Activated naive CD8-positive, alpha-beta T cell treated with anti-CD3 and anti-CD28 coated beads for 36 hours (primary cell): ENCODE results near the gene CELSR2. TPM values are rescaled to one million over a fixed set of nuclear protein-coding genes. Genes with fewer than 3 reads are reported as not detected.
"Not testable (repeated sequence)": the region's sequence is repeated elsewhere in the genome, so short reads cannot be mapped to it uniquely, and the experiment has no call there.

Experiments
- DNase-seq: peaks from one replicate; pipeline ENCODE4 v3.0.0; 2021
- H3K27ac Mint-ChIP-seq: one replicate; pipeline ENCODE4 v1.8.0; 2022; ENCODE audit warnings: mild to moderate bottlenecking, moderate library complexity, mixed read lengths
- H3K27me3 Mint-ChIP-seq: one replicate; pipeline ENCODE4 v1.8.0; 2022; ENCODE audit warnings: mild to moderate bottlenecking, mixed read lengths
- H3K36me3 Mint-ChIP-seq: one replicate; pipeline ENCODE4 v1.8.0; 2021; ENCODE audit warnings: mild to moderate bottlenecking, mixed read lengths
- H3K4me1 Mint-ChIP-seq: one replicate; pipeline ENCODE4 v1.8.0; 2021; ENCODE audit warnings: mixed read lengths
- H3K4me3 Mint-ChIP-seq: one replicate; pipeline ENCODE4 v1.8.0; 2022; ENCODE audit warnings: mild to moderate bottlenecking, moderate library complexity, mixed read lengths
- H3K9me3 Mint-ChIP-seq: one replicate; pipeline ENCODE4 v1.8.0; 2022; ENCODE audit warnings: mixed read lengths
- total RNA-seq, 2 experiments: library from RNA; stranded (reverse); gene quantifications; one replicate each; pipeline ENCODE4 v1.2.3, GENCODE V29; 2021

The CELSR2 gene
- total RNA-seq, 2 experiments from 2014 or later: 2.6 TPM

GRCh38 chr1:109305991-109306390 is 56.7 kb downstream of the CELSR2 start:
- not testable (repeated sequence) for H3K4me1 Mint-ChIP-seq, H3K27ac Mint-ChIP-seq, H3K27me3 Mint-ChIP-seq, DNase-seq, H3K36me3 Mint-ChIP-seq, H3K9me3 Mint-ChIP-seq, H3K4me3 Mint-ChIP-seq

GRCh38 chr1:109306832-109307273 is 57.5 kb downstream of the CELSR2 start, which contains the start of gene MYBPHL:
Gene MYBPHL (minus strand): TSS chr1:109307011. CDS start chr1:109306991, 20 bp downstream.
- H3K9me3 Mint-ChIP-seq: no peaks in the 10 kb centered on the region
- no peaks in the 10 kb centered on the region for H3K36me3 Mint-ChIP-seq
- H3K4me3 Mint-ChIP-seq: no peak within 1 kb of the TSS
- H3K4me1 Mint-ChIP-seq: no peaks in the 10 kb centered on the region
- DNase-seq: no peak
- H3K27ac Mint-ChIP-seq: no peak within 1 kb of the TSS
- no peaks in the 10 kb centered on the region for H3K27me3 Mint-ChIP-seq

GRCh38 chr1:109307274-109308021 is 58.1 kb downstream of the CELSR2 start:
- Mint-ChIP-seq H3K27ac (no peak overlapping the region), H3K36me3 (no peaks in the 10 kb centered on the region), H3K9me3 (no peaks in the 10 kb centered on the region), H3K4me3 (no peak overlapping the region), H3K4me1 (no peaks in the 10 kb centered on the region), H3K27me3 (no peaks in the 10 kb centered on the region)
- DNase-seq: no peak

GRCh38 chr1:109309347-109309746 is 60.0 kb downstream of the CELSR2 start:
- Mint-ChIP-seq H3K4me1 (no peaks in the 10 kb centered on the region), H3K36me3 (no peaks in the 10 kb centered on the region), H3K9me3 (no peaks in the 10 kb centered on the region), H3K4me3 (no peak overlapping the region), H3K27ac (no peak overlapping the region), H3K27me3 (no peaks in the 10 kb centered on the region)
- DNase-seq: no peak

GRCh38 chr1:109312246-109312645 is 62.9 kb downstream of the CELSR2 start:
- Mint-ChIP-seq H3K4me3 (no peak overlapping the region), H3K4me1 (no peaks in the 10 kb centered on the region), H3K9me3 (no peaks in the 10 kb centered on the region), H3K36me3 (no peaks in the 10 kb centered on the region), H3K27me3 (no peaks in the 10 kb centered on the region), H3K27ac (no peak overlapping the region)
- no peak for DNase-seq

GRCh38 chr1:109312978-109313775 is 63.8 kb downstream of the CELSR2 start:
- H3K36me3 Mint-ChIP-seq: no peaks in the 10 kb centered on the region
- H3K27ac Mint-ChIP-seq: no peak overlapping the region

GRCh38 chr1:109314795-109315194 is 65.5 kb downstream of the CELSR2 start:
- H3K9me3 Mint-ChIP-seq: no peaks in the 10 kb centered on the region
- no peaks in the 10 kb centered on the region for H3K4me1 Mint-ChIP-seq
- H3K27me3 Mint-ChIP-seq: no peaks in the 10 kb centered on the region
- H3K36me3 Mint-ChIP-seq: no peaks in the 10 kb centered on the region
- H3K27ac Mint-ChIP-seq: no peak overlapping the region
- no peak for DNase-seq
- no peak overlapping the region for H3K4me3 Mint-ChIP-seq

More at GRCh38 chr1:109312978-109313775, 63.8 kb downstream of the CELSR2 start:
- Mint-ChIP-seq H3K9me3 (no peaks in the 10 kb centered on the region), H3K27me3 (no peaks in the 10 kb centered on the region), H3K4me3 (no peak overlapping the region), H3K4me1 (no peaks in the 10 kb centered on the region)
- DNase-seq: no peak

- DNase-seq: no peak
- Mint-ChIP-seq H3K9me3 (no peaks in the 10 kb centered on the region), H3K4me1 (no peaks in the 10 kb centered on the region), H3K36me3 (no peaks in the 10 kb centered on the region), H3K27me3 (no peaks in the 10 kb centered on the region), H3K27ac (no peak overlapping the region), H3K4me3 (no peak overlapping the region)
Observed at GRCh38 chr1:109315288-109315687, 65.9 kb downstream of the CELSR2 start.

- Mint-ChIP-seq H3K27me3 (no peaks in the 10 kb centered on the region), H3K4me3 (no peak overlapping the region), H3K4me1 (no peaks in the 10 kb centered on the region), H3K27ac (no peak overlapping the region), H3K9me3 (no peaks in the 10 kb centered on the region), H3K36me3 (no peaks in the 10 kb centered on the region)
- no peak for DNase-seq
Observed at GRCh38 chr1:109316506-109316905, 67.2 kb downstream of the CELSR2 start.

- no peak overlapping the region for H3K4me3 Mint-ChIP-seq
- no peaks in the 10 kb centered on the region for H3K9me3 Mint-ChIP-seq
- H3K27me3 Mint-ChIP-seq: no peaks in the 10 kb centered on the region
- H3K4me1 Mint-ChIP-seq: no peaks in the 10 kb centered on the region
- no peaks in the 10 kb centered on the region for H3K36me3 Mint-ChIP-seq
- H3K27ac Mint-ChIP-seq: no peak overlapping the region
- no peak for DNase-seq
Observed at GRCh38 chr1:109319114-109319513, 69.8 kb downstream of the CELSR2 start.

GRCh38 chr1:109322974-109323373 is 73.6 kb downstream of the CELSR2 start:
- Mint-ChIP-seq H3K36me3 (peaks cover 2% of the 10 kb centered on the region), H3K27ac (no peak overlapping the region), H3K4me3 (no peak overlapping the region), H3K4me1 (no peaks in the 10 kb centered on the region), H3K27me3 (no peaks in the 10 kb centered on the region), H3K9me3 (no peaks in the 10 kb centered on the region)
- no peak for DNase-seq

Other genes with a start within 250 kb of the CELSR2 start
- 1 to 10 TPM; 6.1 to 7.3 TPM for gene WDR47, start 207.4 kb upstream of the CELSR2 start, total RNA-seq
- gene TAF13, start 173.5 kb upstream of the CELSR2 start, total RNA-seq: 10 to 100 TPM; 32.3 to 34.2 TPM
- gene TMEM167B, start 158.8 kb upstream of the CELSR2 start, total RNA-seq: 10 to 100 TPM; 26.2 to 26.5 TPM
- gene ELAPOR1, start 135.4 kb upstream of the CELSR2 start, total RNA-seq: 1 to 10 TPM; 6.8 to 7.7 TPM
- gene SARS1, start 35.6 kb upstream of the CELSR2 start, total RNA-seq: 100 to 1,000 TPM; 217 to 226 TPM
- gene PSRC1, start 33.6 kb downstream of the CELSR2 start, total RNA-seq: 10 to 100 TPM; 10.7 to 12.2 TPM
- not detected for gene MYBPHL, start 57.5 kb downstream of the CELSR2 start, total RNA-seq
- 1 to 10 TPM; 5.6 to 6.6 TPM for gene SORT1, start 148.4 kb downstream of the CELSR2 start, total RNA-seq
- gene PSMA5, start 176.9 kb downstream of the CELSR2 start, total RNA-seq: 100 to 1,000 TPM; 247 to 252 TPM
- not detected for gene SYPL2, start 217.0 kb downstream of the CELSR2 start, total RNA-seq
- 10 to 100 TPM; 14.6 to 15.6 TPM for gene ATXN7L2, start 234.4 kb downstream of the CELSR2 start, total RNA-seq
- 1 to 10 TPM; 6.3 to 8.1 TPM for gene CYB561D1, start 244.6 kb downstream of the CELSR2 start, total RNA-seq